HepG2 (cell line): ENCODE results near the gene HELZ.

Experiments used
- CTCF ChIP-seq: sonication (generic); formaldehyde crosslinking; IDR thresholded peaks from 2 replicates; pipeline ENCODE4 v1.5.0; 2020; ENCODE audit warnings: mild to moderate bottlenecking, missing genetic modification reagents, moderate library complexity
- EZH2 ChIP-seq: conservative IDR thresholded peaks from 2 replicates; pipeline ENCODE4 v1.6.1; 2012; ENCODE audit warnings: mild to moderate bottlenecking, low read depth, low read length, moderate library complexity
- FOXP4 ChIP-seq: sonication (generic); formaldehyde crosslinking; IDR thresholded peaks from 2 replicates; pipeline ENCODE4 v1.4.0; 2020; ENCODE audit warnings: missing genetic modification reagents
- RFX5 ChIP-seq: IDR thresholded peaks from 2 replicates; pipeline ENCODE4 v1.6.1; 2011; ENCODE audit warnings: low read depth, low read length, improper control_type of control experiment
- U2AF2 ChIP-seq: fragments of 200-400 bp; formaldehyde crosslinking; IDR thresholded peaks from 2 replicates; pipeline ENCODE4 v1.6.1; 2017; ENCODE audit warnings: low read depth, mild to moderate bottlenecking, low read length
- ZNF879 ChIP-seq: sonication (generic); formaldehyde crosslinking; IDR thresholded peaks from 2 replicates; pipeline ENCODE4 v1.8.1; 2023; ENCODE audit warnings: missing genetic modification reagents

GRCh38 chr17:67171560-67171959, 73.4 kb downstream of the HELZ start:
- TF ChIP-seq U2AF2 (no peak), CTCF (CRISPR knock-in tag) (no peak), ZNF879 (CRISPR knock-in tag) (no peak), EZH2 (no peak), RFX5 (no peak), FOXP4 (CRISPR knock-in tag) (no peak)
